AG10803 (cell line): ENCODE results near the gene ITGA3.

Experiments
- DNase-seq: peaks from one replicate; pipeline ENCODE4 v3.0.0; 2010; ENCODE audit warnings: low read depth
- H3K4me3 ChIP-seq: 2 replicates; pipeline ENCODE4 v1.5.1; 2011; ENCODE audit warnings: mild to moderate bottlenecking, low read length, control low read depth
- CTCF ChIP-seq: conservative IDR thresholded peaks from 2 replicates; pipeline ENCODE4 v1.5.1; 2011; ENCODE audit warnings: mild to moderate bottlenecking, low read length, control low read depth, inconsistent platforms

Gene ITGA3

GRCh38 chr17:50042211-50042610 lies 13.7 kb upstream of the ITGA3 start:
- DNase-seq, result no peak
- no peak for TF ChIP-seq CTCF
- no peak overlapping the region for H3K4me3 ChIP-seq

- H3K4me3 ChIP-seq, result no peak overlapping the region
- no peak for DNase-seq
- TF ChIP-seq CTCF, result no peak
These were observed 12.4 kb upstream of the ITGA3 start for GRCh38 chr17:50043290-50044148.

GRCh38 chr17:50044483-50044882 lies 11.4 kb upstream of the ITGA3 start:
- no peak for TF ChIP-seq CTCF
- no peak for DNase-seq
- no peak overlapping the region for H3K4me3 ChIP-seq

GRCh38 chr17:50045154-50045553 lies 10.8 kb upstream of the ITGA3 start:
- no peak overlapping the region for H3K4me3 ChIP-seq
- no peak for TF ChIP-seq CTCF
- no peak for DNase-seq

- no peak overlapping the region for H3K4me3 ChIP-seq
- TF ChIP-seq CTCF, result no peak
- DNase-seq, result no peak
These were observed 9.7 kb upstream of the ITGA3 start for GRCh38 chr17:50046179-50046578.

- TF ChIP-seq CTCF, result no peak
- DNase-seq, result no peak
- H3K4me3 ChIP-seq, result no peak overlapping the region
These were observed 9.2 kb upstream of the ITGA3 start for GRCh38 chr17:50046667-50047066.

GRCh38 chr17:50047083-50047482 lies 8.8 kb upstream of the ITGA3 start:
- no peak overlapping the region for H3K4me3 ChIP-seq
- no peak for TF ChIP-seq CTCF
- no peak for DNase-seq
